Loucy (cell line): Measurements from ENCODE around the gene SLC5A11.

ENCODE experiments used
- H2AFZ ChIP-seq: fragments of 200-600 bp; sonication (generic); 2 replicates; pipeline ENCODE4 v1.6.0; 2016; ENCODE audit warnings: antibody characterized with exemption, mild to moderate bottlenecking, low read length, moderate library complexity
- H3F3A ChIP-seq: fragments of 200-600 bp; 2 replicates; pipeline ENCODE4 v1.6.0; 2016; ENCODE audit warnings: antibody characterized with exemption, low read depth, mild to moderate bottlenecking
- H3K27me3 ChIP-seq: fragments of 200-600 bp; sonication (generic); 2 replicates; pipeline ENCODE4 v1.6.1; 2014; ENCODE audit warnings: low read length, mild to moderate bottlenecking; ENCODE audit not compliant: insufficient read depth, poor library complexity, severe bottlenecking
- H3K36me3 ChIP-seq: fragments of 200-600 bp; sonication (generic); 2 replicates; pipeline ENCODE4 v1.6.1; 2016; ENCODE audit warnings: low read length; ENCODE audit not compliant: insufficient read depth
- H3K4me1 ChIP-seq: fragments of 200-600 bp; sonication (generic); 2 replicates; pipeline ENCODE4 v1.5.1; 2014; ENCODE audit warnings: low read length, mild to moderate bottlenecking; ENCODE audit not compliant: insufficient read depth, poor library complexity, severe bottlenecking
- H3K4me2 ChIP-seq: fragments of 200-600 bp; sonication (generic); 2 replicates; pipeline ENCODE4 v1.6.0; 2014; ENCODE audit warnings: antibody characterized with exemption, low read length, low read depth, mild to moderate bottlenecking; ENCODE audit not compliant: poor library complexity, severe bottlenecking
- H3K4me3 ChIP-seq: fragments of 200-600 bp; sonication (generic); 2 replicates; pipeline ENCODE4 v1.5.1; 2014; ENCODE audit warnings: low read length, mild to moderate bottlenecking, mixed read lengths; ENCODE audit not compliant: poor library complexity, severe bottlenecking
- H3K79me2 ChIP-seq: fragments of 200-600 bp; sonication (generic); 2 replicates; pipeline ENCODE4 v1.6.1; 2014; ENCODE audit warnings: low read length; ENCODE audit not compliant: insufficient read depth
- H3K9ac ChIP-seq: fragments of 200-600 bp; sonication (generic); 2 replicates; pipeline ENCODE4 v1.6.0; 2014; ENCODE audit warnings: mild to moderate bottlenecking, low read depth, low read length, moderate library complexity; ENCODE audit not compliant: poor library complexity, severe bottlenecking
- H3K9me2 ChIP-seq: fragments of 200-600 bp; sonication (generic); replicated peaks from 2 replicates; pipeline ENCODE4 v1.6.1; 2016; ENCODE audit warnings: low read depth, low read length, mixed read lengths
- H3K9me3 ChIP-seq: fragments of 200-600 bp; sonication (generic); 2 replicates; pipeline ENCODE4 v1.6.1; 2014; ENCODE audit warnings: mild to moderate bottlenecking, antibody characterized with exemption, low read length, low read depth; ENCODE audit not compliant: insufficient read depth
- H4K20me1 ChIP-seq: fragments of 200-600 bp; sonication (generic); 2 replicates; pipeline ENCODE4 v1.6.0; 2014; ENCODE audit warnings: antibody characterized with exemption, low read length, mild to moderate bottlenecking; ENCODE audit not compliant: insufficient read depth, poor library complexity, severe bottlenecking
- EZH2phosphoT487 ChIP-seq: fragments of 200-600 bp; IDR thresholded peaks from 2 replicates; pipeline ENCODE4 v1.6.1; 2018; ENCODE audit warnings: antibody characterized with exemption, mild to moderate bottlenecking, moderate library complexity, borderline replicate concordance
- TF ChIP-seq, protein P1 (sequence below): fragments of 200-600 bp; sonication (generic); conservative IDR thresholded peaks from 2 replicates; pipeline ENCODE4 v1.5.1; 2014; ENCODE audit warnings: mild to moderate bottlenecking, antibody characterized with exemption, low read length

SLC5A11 gene

DNA sequence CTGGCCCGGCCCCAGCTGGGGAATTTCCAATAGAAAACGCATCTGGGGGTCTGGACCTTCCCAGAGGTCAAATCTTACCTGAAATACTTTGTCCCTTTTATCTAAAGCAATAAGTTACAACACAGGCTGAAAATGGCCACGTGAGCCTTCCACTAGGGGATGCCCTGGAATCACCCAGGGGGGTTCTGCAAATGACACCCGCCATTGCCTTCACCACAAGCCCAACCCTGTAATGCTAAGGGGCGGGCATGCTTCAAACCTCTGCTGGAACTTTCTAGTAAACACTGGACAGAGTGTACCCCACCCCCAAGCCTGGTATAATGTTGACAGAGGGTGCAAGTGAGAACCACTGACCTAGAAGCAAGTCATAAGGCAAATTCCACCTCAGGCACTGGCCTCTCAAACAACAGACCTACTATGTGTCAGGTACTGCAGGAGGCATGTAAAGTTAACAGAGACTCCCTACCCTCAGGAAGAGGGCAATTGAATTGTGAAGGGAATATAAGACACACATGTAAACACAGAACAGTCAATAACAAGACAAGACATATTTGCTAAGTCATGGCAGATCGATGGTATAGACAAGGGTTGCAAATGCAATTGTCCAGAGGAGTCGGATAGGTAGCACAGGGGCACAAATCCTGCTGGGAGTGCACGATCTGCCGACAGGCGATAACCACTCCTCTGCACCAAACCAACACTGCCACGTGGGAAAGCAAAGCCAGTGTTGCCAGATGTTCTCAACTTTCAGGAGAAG lies 110.4 kb downstream of the SLC5A11 start:
- H3K4me1 ChIP-seq: no peaks in the 10 kb centered on the region
- no peaks in the 10 kb centered on the region for H3F3A ChIP-seq
- peaks cover 68% of the 10 kb centered on the region; the same call in 1 of the 2 replicates for H3K36me3 ChIP-seq
- H3K4me2 ChIP-seq: no peak overlapping the region
- no peaks in the 10 kb centered on the region for H3K27me3 ChIP-seq
- no peaks in the 10 kb centered on the region for H4K20me1 ChIP-seq
- no peaks in the 10 kb centered on the region for H3K79me2 ChIP-seq
- H3K9me2 ChIP-seq: no peaks in the 10 kb centered on the region
- no peak overlapping the region for H2AFZ ChIP-seq
- TF ChIP-seq EZH2phosphoT487: no peak
- TF ChIP-seq, protein P1, sequence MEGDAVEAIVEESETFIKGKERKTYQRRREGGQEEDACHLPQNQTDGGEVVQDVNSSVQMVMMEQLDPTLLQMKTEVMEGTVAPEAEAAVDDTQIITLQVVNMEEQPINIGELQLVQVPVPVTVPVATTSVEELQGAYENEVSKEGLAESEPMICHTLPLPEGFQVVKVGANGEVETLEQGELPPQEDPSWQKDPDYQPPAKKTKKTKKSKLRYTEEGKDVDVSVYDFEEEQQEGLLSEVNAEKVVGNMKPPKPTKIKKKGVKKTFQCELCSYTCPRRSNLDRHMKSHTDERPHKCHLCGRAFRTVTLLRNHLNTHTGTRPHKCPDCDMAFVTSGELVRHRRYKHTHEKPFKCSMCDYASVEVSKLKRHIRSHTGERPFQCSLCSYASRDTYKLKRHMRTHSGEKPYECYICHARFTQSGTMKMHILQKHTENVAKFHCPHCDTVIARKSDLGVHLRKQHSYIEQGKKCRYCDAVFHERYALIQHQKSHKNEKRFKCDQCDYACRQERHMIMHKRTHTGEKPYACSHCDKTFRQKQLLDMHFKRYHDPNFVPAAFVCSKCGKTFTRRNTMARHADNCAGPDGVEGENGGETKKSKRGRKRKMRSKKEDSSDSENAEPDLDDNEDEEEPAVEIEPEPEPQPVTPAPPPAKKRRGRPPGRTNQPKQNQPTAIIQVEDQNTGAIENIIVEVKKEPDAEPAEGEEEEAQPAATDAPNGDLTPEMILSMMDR: no peak
- no peak overlapping the region for H3K9ac ChIP-seq
- no peak overlapping the region for H3K4me3 ChIP-seq
- H3K9me3 ChIP-seq: no peaks in the 10 kb centered on the region

DNA sequence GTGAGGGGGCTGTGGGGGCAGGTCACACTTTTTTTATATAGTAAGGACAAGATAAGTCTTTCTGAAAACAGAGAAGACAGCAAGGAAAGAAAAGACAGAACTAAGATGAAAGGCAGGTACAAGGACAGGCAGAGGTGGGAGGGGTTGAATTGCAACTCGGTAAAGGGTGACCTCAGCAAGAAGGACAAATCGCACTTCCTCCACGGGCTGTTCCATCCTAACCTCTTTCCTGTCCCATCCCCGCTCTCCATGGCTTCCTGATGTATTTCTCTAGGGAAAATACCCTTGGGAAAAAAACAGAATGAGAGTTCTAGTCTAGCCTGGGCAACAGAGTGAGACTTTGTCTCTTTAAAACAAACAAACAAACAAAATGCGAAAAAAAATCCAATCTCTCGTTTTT lies 112.1 kb downstream of the SLC5A11 start:
- H4K20me1 ChIP-seq: no peaks in the 10 kb centered on the region
- H3K9me3 ChIP-seq: peaks cover 4% of the 10 kb centered on the region; the same call in 1 of the 2 replicates
- H3K79me2 ChIP-seq: no peaks in the 10 kb centered on the region
- peaks cover 69% of the 10 kb centered on the region for H3K36me3 ChIP-seq
- no peak overlapping the region for H3K4me2 ChIP-seq
- no peak overlapping the region for H3K4me3 ChIP-seq
- no peaks in the 10 kb centered on the region for H3F3A ChIP-seq
- H3K4me1 ChIP-seq: no peaks in the 10 kb centered on the region
- no peak overlapping the region for H3K9ac ChIP-seq
- H3K27me3 ChIP-seq: no peaks in the 10 kb centered on the region
- no peak overlapping the region for H2AFZ ChIP-seq
- TF ChIP-seq, protein P1: no peak
- TF ChIP-seq EZH2phosphoT487: no peak
- no peaks in the 10 kb centered on the region for H3K9me2 ChIP-seq
